ENCODE data around the gene SNX4.

DNA sequence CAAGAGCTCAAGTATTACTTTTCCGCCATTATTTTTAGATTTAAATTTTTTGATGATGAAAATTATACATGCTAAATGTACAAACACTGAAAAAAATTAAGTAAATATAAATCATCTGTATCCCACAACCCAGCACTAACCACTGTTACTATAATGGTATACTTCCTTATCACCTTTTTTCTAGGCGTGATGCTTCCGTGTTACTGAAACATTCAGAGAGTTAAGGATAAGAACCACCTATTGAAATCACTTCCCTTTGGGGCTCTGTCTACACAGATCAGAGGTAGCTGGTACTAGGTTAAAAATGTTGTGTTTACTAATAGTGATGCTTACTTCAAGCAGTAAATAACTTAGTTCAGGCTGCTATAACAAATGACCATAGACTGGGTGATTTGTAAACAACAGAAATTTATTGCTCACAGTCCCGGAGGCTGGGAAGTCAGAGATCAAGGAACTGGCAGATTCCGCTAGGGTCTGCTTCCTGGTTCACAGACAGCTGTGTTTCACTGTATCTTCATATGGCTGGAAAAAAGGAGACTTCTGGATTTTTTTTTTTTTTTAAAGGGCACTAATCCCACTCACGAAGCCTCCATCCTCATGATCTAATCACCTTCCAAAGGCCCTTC, 6.4 kb downstream of the SNX4 start:
- TF ChIP-seq POLR2AphosphoS5 (IDR thresholded peaks at IDR 0.05; ENCODE audit: borderline replicate concordance, low read depth, low read length) = no peak
- TF ChIP-seq EZH2 (IDR thresholded peaks at IDR 0.05) = no peak
- no peak for TF ChIP-seq FOXP2 (optimal IDR thresholded peaks at IDR 0.05; ENCODE audit: control extremely low read depth, extremely low read length, insufficient read depth)
